A549 (cell line): ENCODE measurements around the gene HACL1. TPM values are rescaled to one million over a fixed set of nuclear protein-coding genes. Genes with fewer than 3 reads are reported as not detected.

Experiments used
- ATAC-seq, 2 experiments: fragments of 200-7000 bp in 1 of 2; fragments of >200 bp in 1 of 2; cut with Nextera tagmentation in 1 of 2; cut with Tn5 transposase in 1 of 2; 3 replicates each; pipeline versions ENCODE4 v1.8.0 to v1.9.1; 2018 to 2020; ENCODE audit warnings: mild to moderate bottlenecking in 1 of 2, moderate library complexity in 1 of 2
- CTCF ChIA-PET: fragments of 300-600 bp; sonication (Branson Sonifier 250); formaldehyde crosslinking; extraction: SDS; loops from one replicate; lab custom pipeline; 2021; ENCODE audit warnings: antibody characterized with exemption, inconsistent platforms; lab: Yijun Ruan, JAX
- POLR2A ChIA-PET: fragments of 350-600 bp; formaldehyde crosslinking; extraction: SDS; loops from one replicate; lab custom pipeline; 2021; ENCODE audit warnings: antibody characterized with exemption, inconsistent platforms; lab: Yijun Ruan, JAX
- DNase-seq, 2 experiments: peaks; one replicate each; pipeline versions ENCODE4 v3.0.0 to v3.0.0-alpha.2; 2011 to 2016; ENCODE audit warnings: low read depth in 1 of 2, low spot score in 1 of 2
- FAIRE-seq: peaks from 2 replicates; lab custom pipeline; 2011; peaks lifted over from hg19 to GRCh38; lab: Jason Lieb, UNC
- H3K27ac ChIP-seq, 2 experiments: fragments of >200 bp; sonication (Bioruptor Twin); formaldehyde crosslinking; 3 replicates each; pipeline ENCODE4 v1.5.1; 2016 to 2017
- H3K4me1 ChIP-seq: fragments of >200 bp; sonication (Bioruptor Twin); formaldehyde crosslinking; 3 replicates; pipeline ENCODE4 v1.6.1; 2016
- H3K4me2 ChIP-seq: fragments of >200 bp; sonication (Bioruptor Twin); formaldehyde crosslinking; 3 replicates; pipeline ENCODE4 v1.6.1; 2016
- H3K4me3 ChIP-seq: fragments of >200 bp; sonication (Bioruptor Twin); formaldehyde crosslinking; 3 replicates; pipeline ENCODE4 v1.5.1; 2016
- H3K9me3 ChIP-seq: fragments of >200 bp; sonication (Bioruptor Twin); formaldehyde crosslinking; 3 replicates; pipeline ENCODE4 v1.6.1; 2016
- BCL3 ChIP-seq: fragments of >200 bp; sonication (Bioruptor Twin); formaldehyde crosslinking; IDR thresholded peaks from 3 replicates; pipeline ENCODE4 v1.6.1; 2016
- CBX2 ChIP-seq: fragments of 200-600 bp; sonication (generic); IDR thresholded peaks from 2 replicates; pipeline ENCODE4 v1.6.1; 2016; ENCODE audit warnings: low read depth, mild to moderate bottlenecking, borderline replicate concordance
- EHF ChIP-seq: fragments of 250-450 bp; sonication (Bioruptor Pico); IDR thresholded peaks from 2 replicates; pipeline ENCODE4 v1.5.0; 2020; ENCODE audit warnings: mild to moderate bottlenecking
- EP300 ChIP-seq, 2 experiments: fragments of >200 bp; sonication (Bioruptor Twin); formaldehyde crosslinking; IDR thresholded peaks; 2 replicates in 1 of 2; 3 replicates in 1 of 2; pipeline ENCODE4 v1.6.1; 2016 to 2017
- ESRRA ChIP-seq: fragments of 150-350 bp; IDR thresholded peaks from 2 replicates; pipeline ENCODE4 v1.6.1; 2014; ENCODE audit warnings: mild to moderate bottlenecking, low read length, borderline replicate concordance
- FOSL2 ChIP-seq, 2 experiments: fragments of 450-650 bp in 1 of 2; fragments of >200 bp in 1 of 2; sonication (Bioruptor Twin) in 1 of 2; formaldehyde crosslinking; IDR thresholded peaks; 2 replicates each; pipeline versions ENCODE4 v1.5.0 to v1.6.1; 2016 to 2020; ENCODE audit warnings: mild to moderate bottlenecking in 1 of 2, moderate library complexity in 1 of 2
- HEYL ChIP-seq: fragments of 250-450 bp; sonication (Bioruptor Pico); IDR thresholded peaks from 2 replicates; pipeline ENCODE4 v1.8.0; 2021; ENCODE audit warnings: mild to moderate bottlenecking, moderate library complexity
- HMGXB4 ChIP-seq: fragments of 250-450 bp; sonication (Bioruptor Pico); IDR thresholded peaks from 2 replicates; pipeline ENCODE4 v1.5.0; 2021; ENCODE audit warnings: mild to moderate bottlenecking, moderate library complexity, borderline replicate concordance
- HOXB5 ChIP-seq: fragments of 250-450 bp; sonication (Bioruptor Pico); IDR thresholded peaks from 2 replicates; pipeline ENCODE4 v1.5.0; 2020; ENCODE audit warnings: mild to moderate bottlenecking, moderate library complexity
- JUN ChIP-seq, 2 experiments: fragments of >200 bp; sonication (Bioruptor Twin); formaldehyde crosslinking; IDR thresholded peaks; 2 replicates in 1 of 2; 3 replicates in 1 of 2; pipeline ENCODE4 v1.6.1; 2016 to 2017
- JUNB ChIP-seq: fragments of >200 bp; sonication (Bioruptor Twin); formaldehyde crosslinking; IDR thresholded peaks from 2 replicates; pipeline ENCODE4 v1.6.1; 2016
- KDM1A ChIP-seq: fragments of 200-600 bp; sonication (generic); IDR thresholded peaks from 2 replicates; pipeline ENCODE4 v1.6.1; 2016; ENCODE audit warnings: low read depth, mild to moderate bottlenecking
- NR3C1 ChIP-seq: fragments of >200 bp; sonication (Bioruptor Twin); formaldehyde crosslinking; IDR thresholded peaks from 3 replicates; pipeline ENCODE4 v1.6.1; 2017
- RARB ChIP-seq: fragments of 250-450 bp; sonication (Bioruptor Pico); IDR thresholded peaks from 2 replicates; pipeline ENCODE4 v1.8.0; 2021; ENCODE audit warnings: mild to moderate bottlenecking, moderate library complexity
- REST ChIP-seq: fragments of 200-600 bp; sonication (generic); IDR thresholded peaks from 2 replicates; pipeline ENCODE4 v1.6.1; 2016; ENCODE audit warnings: antibody characterized with exemption, mild to moderate bottlenecking, moderate library complexity
- RFX5 ChIP-seq: fragments of 450-650 bp; IDR thresholded peaks from 2 replicates; pipeline ENCODE4 v1.7.1; 2014; ENCODE audit warnings: antibody characterized with exemption, mild to moderate bottlenecking, moderate library complexity
- RNF2 ChIP-seq: fragments of 200-600 bp; sonication (generic); IDR thresholded peaks from 2 replicates; pipeline ENCODE4 v1.6.1; 2016; ENCODE audit warnings: low read depth, mild to moderate bottlenecking, antibody characterized with exemption, moderate library complexity, borderline replicate concordance
- TP53 ChIP-seq: fragments of 250-450 bp; sonication (Bioruptor Pico); IDR thresholded peaks from 2 replicates; pipeline ENCODE4 v1.5.0; 2021; ENCODE audit warnings: mild to moderate bottlenecking, moderate library complexity
- ZC3H11A ChIP-seq: fragments of 450-650 bp; IDR thresholded peaks from 2 replicates; pipeline ENCODE4 v1.6.1; 2014; ENCODE audit warnings: antibody characterized with exemption, mild to moderate bottlenecking
- WGBS: methylation state at CpG from one replicate; pipeline ENCODE4 v1.1.6; 2017; ENCODE audit errors: missing lambda C conversion rate; 5-methylcytosine and 5-hydroxymethylcytosine counted together
- polyA plus RNA-seq, 4 experiments: library from polyadenylated mRNA; depleted of rRNA in 3 of 4; stranded (reverse); fragments of >200 nt; fragmentation: RNase III in 1 of 4; extraction: RNeasy Plus Mini Kit Qiagen cat#74134 plus additional on column Dnase treatment in 1 of 4; gene quantifications; 2 replicates in 3 of 4; 3 replicates in 1 of 4; pipeline ENCODE4 v1.2.3, GENCODE V29; 2011 to 2017

The HACL1 gene
- polyA plus RNA-seq, 2 of the 4 experiments (the other 2 are of a cell fraction) = 26.3 to 51.0 TPM

GRCh38 chr3:15514663-15515340 lies 86.6 kb downstream of the HACL1 start:
- Histone ChIP-seq H3K9me3 (no peaks in the 10 kb centered on the region), H3K4me2 (no peak overlapping the region), H3K4me3 (no peak overlapping the region), H3K27ac (no peak overlapping the region), H3K4me1 (no peaks in the 10 kb centered on the region)
- FAIRE-seq (no peak), DNase-seq (no peak), ATAC-seq (no peak)
- POLR2A ChIA-PET = no interaction called here
- CTCF ChIA-PET = interaction anchor here (0.7 to 1.2 kb wide), 4 partner anchors 14 to 85 kb away, joined by 3 to 4 read pairs (median 3); no protein-coding TSS in a partner anchor
- 91% methylated on average over 4 of the region's 4 CpGs for WGBS
- no peak for TF ChIP-seq HMGXB4 (CRISPR knock-in tag)
- TF ChIP-seq BCL3 = no peak
- no peak for TF ChIP-seq JUNB
- TF ChIP-seq ZC3H11A = no peak
- TF ChIP-seq HOXB5 (CRISPR knock-in tag) = no peak
- no peak for TF ChIP-seq CBX2
- TF ChIP-seq EHF (CRISPR knock-in tag) = no peak
- TF ChIP-seq TP53 (CRISPR knock-in tag) = no peak
- no peak for TF ChIP-seq NR3C1
- no peak for TF ChIP-seq REST
- TF ChIP-seq FOSL2 (IDR thresholded peaks at IDR 0.05) = no peak
- no peak for TF ChIP-seq FOSL2 (CRISPR knock-in tag; IDR thresholded peaks at IDR 0.05)

GRCh38 chr3:15513810-15514662 lies 87.3 kb downstream of the HACL1 start:
- Histone ChIP-seq H3K4me1 (no peaks in the 10 kb centered on the region), H3K27ac (no peak overlapping the region), H3K4me2 (no peak overlapping the region), H3K4me3 (no peak overlapping the region)
- ATAC-seq = no peak
- no peak for FAIRE-seq
- POLR2A ChIA-PET = no interaction called here
- 65% methylated on average over 5 of the region's 5 CpGs for WGBS
- no peak for DNase-seq
- no peak for TF ChIP-seq RFX5
- no peak for TF ChIP-seq RNF2
- no peak for TF ChIP-seq HEYL (CRISPR knock-in tag)
- TF ChIP-seq RARB (CRISPR knock-in tag) = no peak
- TF ChIP-seq KDM1A = no peak
- no peak for TF ChIP-seq EP300 (IDR thresholded peaks at IDR 0.05)
- TF ChIP-seq JUN (IDR thresholded peaks at IDR 0.05) = no peak
- no peak for TF ChIP-seq ESRRA
- TF ChIP-seq JUNB = no peak
- TF ChIP-seq, all 56 proteins: peak for 0
- CTCF ChIA-PET = interaction anchor here (1.0 to 1.2 kb wide), 2 partner anchors 15 to 37 kb away, joined by 3 to 4 read pairs; no protein-coding TSS in a partner anchor
- H3K9me3 ChIP-seq = no peaks in the 10 kb centered on the region
